A549 (cell line): Measurements from ENCODE around the gene SHC2.

Experiments used
- BCL3 ChIP-seq: fragments of >200 bp; sonication (Bioruptor Twin); formaldehyde crosslinking; IDR thresholded peaks from 3 replicates; pipeline ENCODE4 v1.6.1; 2016
- CHD2 ChIP-seq: fragments of 150-350 bp; IDR thresholded peaks from 2 replicates; pipeline ENCODE4 v1.6.1; 2014; ENCODE audit warnings: low read length; ENCODE audit not compliant: partially characterized antibody
- CTCF ChIP-seq: fragments of >200 bp; sonication (Bioruptor Twin); formaldehyde crosslinking; IDR thresholded peaks from 3 replicates; pipeline ENCODE4 v1.5.1; 2016
- EP300 ChIP-seq, 2 experiments: fragments of >200 bp; sonication (Bioruptor Twin); formaldehyde crosslinking; IDR thresholded peaks; 2 replicates in 1 of 2; 3 replicates in 1 of 2; pipeline ENCODE4 v1.6.1; 2016 to 2017
- ESRRA ChIP-seq: fragments of 150-350 bp; IDR thresholded peaks from 2 replicates; pipeline ENCODE4 v1.6.1; 2014; ENCODE audit warnings: mild to moderate bottlenecking, low read length, borderline replicate concordance
- NFE2L2 ChIP-seq: fragments of 150-350 bp; conservative IDR thresholded peaks from 2 replicates; pipeline ENCODE4 v1.6.1; 2014; ENCODE audit warnings: low read length
- PHF8 ChIP-seq: fragments of 200-600 bp; sonication (generic); IDR thresholded peaks from 2 replicates; pipeline ENCODE4 v1.6.1; 2016; ENCODE audit warnings: low read depth, mild to moderate bottlenecking, antibody characterized with exemption, moderate library complexity, borderline replicate concordance
- POLR2A ChIP-seq: IDR thresholded peaks from 2 replicates; pipeline ENCODE4 v1.6.1; 2012; ENCODE audit warnings: mild to moderate bottlenecking, low read length
- RAD21 ChIP-seq, 2 experiments: fragments of >200 bp in 1 of 2; sonication (Bioruptor Twin) in 1 of 2; formaldehyde crosslinking in 1 of 2; IDR thresholded peaks in 1 of 2; conservative IDR thresholded peaks in 1 of 2; 2 replicates in 1 of 2; 3 replicates in 1 of 2; pipeline ENCODE4 v1.6.1; 2012 to 2018; ENCODE audit warnings: inconsistent platforms in 1 of 2
- REST ChIP-seq: fragments of 200-600 bp; sonication (generic); IDR thresholded peaks from 2 replicates; pipeline ENCODE4 v1.6.1; 2016; ENCODE audit warnings: antibody characterized with exemption, mild to moderate bottlenecking, moderate library complexity
- RFX5 ChIP-seq: fragments of 450-650 bp; IDR thresholded peaks from 2 replicates; pipeline ENCODE4 v1.7.1; 2014; ENCODE audit warnings: antibody characterized with exemption, mild to moderate bottlenecking, moderate library complexity
- ZSCAN20 ChIP-seq: fragments of 250-450 bp; sonication (Bioruptor Pico); IDR thresholded peaks from 2 replicates; pipeline ENCODE4 v1.8.0; 2022; ENCODE audit warnings: mild to moderate bottlenecking, moderate library complexity

DNA sequence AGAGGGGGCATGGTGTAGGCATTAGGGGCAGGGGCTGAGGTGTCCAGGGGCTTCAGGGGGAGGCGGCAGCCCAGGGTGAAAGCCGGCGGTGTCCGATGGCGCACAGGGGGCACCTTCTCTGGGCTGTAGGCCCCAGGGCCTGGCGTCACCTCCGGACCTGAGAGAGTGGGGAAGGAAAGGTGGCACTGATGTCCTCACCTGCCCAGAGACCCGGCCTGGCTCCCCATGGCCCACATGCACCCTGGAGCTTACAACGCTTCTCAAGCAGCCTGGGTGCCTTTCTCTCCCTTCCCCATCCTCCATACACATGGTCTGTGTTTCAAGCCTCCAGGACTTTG lies 3.3 kb upstream of the SHC2 start:
- TF ChIP-seq POLR2A (no peak), CTCF (no peak), CHD2 (no peak), EP300 (IDR thresholded peaks at IDR 0.05) (no peak), RFX5 (no peak), REST (no peak), RAD21 (conservative IDR thresholded peaks at IDR 0.05 in 1 of 2, IDR thresholded peaks at IDR 0.05 in 1 of 2) (no peak), PHF8 (no peak), NFE2L2 (no peak), BCL3 (no peak), ZSCAN20 (CRISPR knock-in tag) (no peak), ESRRA (no peak)
